IPS-18c (cell line): ENCODE data around the gene PLXNB3.
"Not testable (repeated sequence)": the region's sequence is repeated elsewhere in the genome, so short reads cannot be mapped to it uniquely, and the experiment has no call there.

ENCODE experiments used
- H3K4me3 ChIP-seq: 2 replicates; pipeline ENCODE4 v1.7.0; 2013; ENCODE audit warnings: low read depth, mild to moderate bottlenecking, low read length, moderate library complexity; ENCODE audit not compliant: insufficient read depth
- H3K9me3 ChIP-seq: one replicate; pipeline ENCODE4 v1.6.1; 2013; ENCODE audit warnings: mild to moderate bottlenecking, low read length, moderate library complexity; ENCODE audit not compliant: control insufficient read depth, insufficient read depth

Gene PLXNB3

DNA sequence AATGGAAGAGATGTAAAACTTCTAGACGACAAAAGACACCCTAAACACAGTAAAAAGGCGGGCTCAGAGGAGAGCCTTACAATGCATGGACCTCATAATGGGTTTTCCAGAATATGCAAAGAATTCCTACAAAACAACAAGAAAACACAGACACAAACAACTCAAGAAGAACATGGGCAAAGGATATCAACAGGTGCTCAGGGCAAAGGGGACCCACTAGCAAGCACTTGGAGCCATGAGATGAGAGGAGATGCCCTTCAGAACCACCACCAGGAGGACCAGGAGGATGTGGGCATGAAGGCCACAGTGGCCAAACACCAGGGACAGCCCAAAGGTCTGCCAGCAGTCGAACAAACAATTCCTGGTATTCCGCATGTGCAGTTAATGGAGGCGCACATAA, 49.1 kb downstream of the PLXNB3 start:
- H3K4me3 ChIP-seq: no peak overlapping the region
- H3K9me3 ChIP-seq: peaks cover 2% of the 10 kb centered on the region

DNA sequence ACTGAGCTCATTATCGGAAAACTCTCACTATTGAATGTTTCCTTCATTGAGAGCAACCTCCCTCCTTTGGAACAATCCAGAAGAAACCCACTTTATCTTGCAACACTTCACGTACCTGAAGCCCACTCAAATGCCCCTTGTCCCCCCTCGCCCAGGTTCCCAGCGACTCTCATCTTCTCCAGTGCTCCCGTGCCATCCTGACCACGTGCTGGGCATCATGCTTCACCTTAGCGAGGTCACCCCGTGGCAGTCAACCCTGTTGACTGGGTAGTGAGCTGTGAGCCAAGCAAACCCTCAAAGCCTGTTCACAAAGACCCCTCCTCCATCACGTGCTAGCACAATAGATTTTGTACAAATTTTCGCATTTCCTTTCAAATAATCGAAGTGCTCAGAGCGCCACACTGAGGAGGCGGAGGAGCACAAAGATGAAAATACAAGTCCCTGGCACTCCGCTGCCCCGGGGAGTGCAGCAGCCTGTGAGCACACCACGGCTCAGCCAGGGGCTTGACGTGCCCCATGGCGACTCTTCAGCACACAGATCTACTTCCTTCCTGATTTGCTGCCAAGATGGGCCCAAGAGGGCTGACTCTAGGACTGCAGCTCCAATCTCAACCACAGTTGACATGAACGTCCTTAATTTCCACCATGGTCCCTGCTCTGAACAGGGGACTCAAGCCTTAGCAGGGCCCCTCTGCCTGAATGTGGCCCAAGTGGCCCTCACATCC, 50.7 kb downstream of the PLXNB3 start:
- peaks cover 2% of the 10 kb centered on the region for H3K9me3 ChIP-seq

DNA sequence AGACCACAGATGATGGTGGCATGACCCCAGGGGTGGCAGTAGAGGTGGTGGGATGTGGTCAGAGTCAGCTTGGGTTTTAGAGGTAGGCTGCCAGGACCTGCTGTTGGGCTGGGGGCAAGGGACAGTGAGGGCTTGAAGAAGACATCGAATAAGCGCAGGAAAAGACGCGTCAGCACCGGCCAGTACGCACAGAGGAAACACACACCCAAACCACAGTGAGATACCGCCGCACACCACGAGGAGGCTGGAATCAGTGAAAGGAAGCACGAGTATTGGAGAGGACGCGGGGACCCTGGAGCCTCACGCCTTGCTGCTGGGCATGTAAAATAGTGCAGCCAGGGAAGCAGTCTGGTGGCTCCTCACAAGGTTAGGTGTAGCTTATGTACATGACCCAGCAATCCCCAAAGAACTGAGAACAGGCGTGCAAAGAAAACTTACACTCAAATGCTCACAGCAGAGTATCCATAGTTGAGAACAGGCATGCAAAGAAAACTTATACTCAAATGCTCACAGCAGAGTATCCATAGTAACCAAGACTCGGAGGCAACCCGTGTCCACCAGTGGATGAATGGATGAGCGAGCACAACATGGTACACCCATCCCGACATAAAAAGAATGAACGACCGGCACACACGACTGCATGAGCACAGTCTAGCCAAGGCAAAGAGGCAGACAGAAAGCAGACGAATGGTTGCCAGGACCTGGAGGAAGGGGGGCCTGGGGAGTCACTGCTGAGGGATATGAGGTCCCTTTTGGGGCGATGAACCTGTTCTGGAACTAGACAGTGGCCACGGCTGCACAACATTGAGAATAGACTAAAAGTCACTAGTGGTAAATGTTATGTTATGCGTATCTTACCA, 53.0 kb downstream of the PLXNB3 start:
- H3K4me3 ChIP-seq: no peak overlapping the region
- H3K9me3 ChIP-seq: peaks cover 2% of the 10 kb centered on the region

More for the DNA sequence above, 50.7 kb downstream of the PLXNB3 start:
- H3K4me3 ChIP-seq: no peak overlapping the region

DNA sequence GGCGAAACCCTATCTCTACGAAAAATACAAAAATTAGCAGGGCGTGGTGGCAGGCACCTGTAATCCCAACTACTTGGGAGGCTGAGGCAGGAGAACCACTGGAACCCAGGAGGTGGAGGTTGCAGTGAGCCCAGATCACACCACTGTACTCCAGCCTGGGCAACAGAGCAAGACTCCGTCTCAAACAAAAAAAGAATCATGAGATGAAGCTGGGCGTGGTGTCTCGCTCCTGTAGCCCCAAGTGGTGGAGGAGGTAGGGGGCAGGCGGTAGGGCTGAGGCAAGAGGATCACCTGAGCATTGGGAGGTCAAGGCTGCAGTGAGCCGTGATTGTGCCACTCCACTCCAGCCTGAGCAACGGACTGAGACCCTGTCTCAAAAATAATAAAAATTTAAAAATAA, 54.0 kb downstream of the PLXNB3 start:
- not testable (repeated sequence) for H3K4me3 ChIP-seq

DNA sequence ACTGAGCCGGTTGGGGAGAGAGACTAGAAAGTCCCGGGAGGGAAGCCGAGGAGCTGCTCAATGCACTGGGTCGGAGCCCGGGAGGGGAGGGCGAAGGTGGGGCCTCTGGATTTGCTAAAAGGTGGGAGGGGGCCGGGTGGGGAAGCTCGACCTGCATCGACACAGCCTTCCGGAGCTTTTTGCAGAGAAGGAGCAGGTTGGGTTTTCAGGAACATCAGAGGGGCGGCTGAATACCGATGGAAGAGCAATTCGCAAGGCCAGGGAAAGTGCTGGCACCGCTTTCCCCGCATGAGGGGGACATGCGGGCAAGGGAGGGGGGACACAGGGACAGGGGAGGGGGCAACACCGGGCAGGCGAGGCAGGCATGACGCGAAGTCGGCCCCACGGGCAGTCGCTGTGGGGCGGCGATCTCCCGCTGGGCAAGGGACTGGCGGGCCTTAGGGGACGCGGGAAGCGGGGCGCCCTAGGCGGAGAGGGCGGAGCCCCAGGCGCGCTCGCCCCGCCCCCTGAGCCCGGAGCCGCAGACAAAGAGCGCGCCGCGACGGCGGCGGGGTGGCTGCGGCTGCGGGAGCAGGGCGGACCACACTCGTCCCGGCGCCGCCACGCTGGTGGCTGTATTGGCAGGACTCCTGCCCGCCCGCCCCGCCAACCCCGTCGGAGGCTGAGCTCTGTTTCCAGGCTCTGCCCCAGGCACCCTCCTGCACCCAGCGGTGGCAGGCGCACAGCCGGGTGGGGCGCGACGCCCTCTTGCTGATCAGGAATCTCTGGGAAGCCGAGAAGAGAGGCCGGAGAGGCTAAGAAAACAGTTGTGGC, 54.7 kb downstream of the PLXNB3 start:
- Histone ChIP-seq H3K4me3 (peak overlapping the region; percentile 46), H3K9me3 (peaks cover 9% of the 10 kb centered on the region)

More for the DNA sequence above, 54.0 kb downstream of the PLXNB3 start:
- H3K9me3 ChIP-seq: not testable (repeated sequence)

DNA sequence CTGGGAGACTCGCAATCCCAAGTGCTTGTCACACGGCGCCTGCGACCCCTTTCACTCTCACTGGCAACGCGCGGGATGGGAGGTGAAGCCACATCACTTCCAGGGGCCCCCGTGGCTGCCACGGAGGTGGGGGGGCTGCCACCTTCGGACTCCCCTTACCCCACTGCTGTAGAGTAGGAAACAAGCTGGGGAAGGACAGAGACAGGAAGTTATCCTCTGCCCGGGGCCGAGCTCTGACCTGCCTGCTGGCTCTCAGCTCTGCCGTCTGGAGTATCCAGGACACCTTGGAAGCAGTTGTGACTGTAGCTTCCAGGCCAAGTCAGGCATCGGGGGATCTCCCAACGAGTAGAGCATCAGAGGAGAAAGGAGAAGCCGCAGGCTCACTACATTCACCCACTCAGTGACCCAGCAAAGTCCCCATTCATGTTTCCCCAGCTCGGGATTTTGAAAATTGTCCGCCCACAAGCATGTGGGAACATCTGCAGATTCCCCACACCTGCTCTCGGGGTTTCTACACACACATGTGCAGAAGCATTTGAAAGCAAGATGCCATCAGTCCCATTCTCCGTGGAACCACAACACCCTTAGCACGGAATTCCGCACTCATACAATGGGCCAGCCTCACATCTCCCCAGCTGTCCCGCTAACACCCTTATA, 55.5 kb downstream of the PLXNB3 start:
- H3K9me3 ChIP-seq: peaks cover 10% of the 10 kb centered on the region
- peak overlapping the region; percentile 26 for H3K4me3 ChIP-seq

DNA sequence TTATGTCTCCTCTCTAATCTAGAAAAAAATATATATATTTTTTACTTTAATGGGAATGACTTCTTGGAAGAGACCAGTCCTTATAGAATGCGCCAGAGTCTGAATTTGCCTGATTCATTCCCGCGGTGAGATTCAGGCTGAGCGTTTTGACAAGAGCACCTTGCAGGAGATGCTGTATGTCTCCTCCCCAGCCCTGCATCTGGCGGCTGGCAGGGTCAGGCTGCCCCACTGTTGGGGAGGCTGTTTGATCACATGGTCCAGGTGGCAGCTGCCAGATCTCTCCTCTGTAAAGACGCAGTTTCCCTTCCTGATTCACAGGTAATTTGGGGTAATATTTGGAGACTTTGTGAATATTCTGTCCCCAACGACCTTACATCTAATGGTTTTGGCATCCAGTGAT, 56.6 kb downstream of the PLXNB3 start:
- Histone ChIP-seq H3K4me3 (no peak overlapping the region), H3K9me3 (peaks cover 12% of the 10 kb centered on the region)

DNA sequence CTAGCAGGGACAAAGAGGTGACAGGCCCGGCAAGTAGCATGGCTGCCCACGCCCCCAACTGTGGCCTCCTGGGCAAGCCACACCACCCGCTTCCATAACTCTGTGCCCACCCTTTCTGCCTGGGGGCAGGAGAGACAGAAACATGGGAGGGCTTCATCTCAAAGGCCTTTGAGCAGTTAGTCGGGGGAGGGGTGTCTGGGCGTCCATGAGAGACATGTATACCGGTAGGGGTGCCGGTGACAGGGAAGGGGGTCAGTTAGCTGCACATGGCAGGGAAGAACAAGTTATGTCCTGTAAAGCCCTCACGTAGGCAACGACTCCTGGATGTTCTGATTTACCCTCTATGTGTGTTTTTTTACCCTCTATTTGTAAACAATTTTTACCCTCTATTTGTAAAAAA, 57.0 kb downstream of the PLXNB3 start:
- H3K4me3 ChIP-seq: no peak overlapping the region
- H3K9me3 ChIP-seq: peaks cover 14% of the 10 kb centered on the region

DNA sequence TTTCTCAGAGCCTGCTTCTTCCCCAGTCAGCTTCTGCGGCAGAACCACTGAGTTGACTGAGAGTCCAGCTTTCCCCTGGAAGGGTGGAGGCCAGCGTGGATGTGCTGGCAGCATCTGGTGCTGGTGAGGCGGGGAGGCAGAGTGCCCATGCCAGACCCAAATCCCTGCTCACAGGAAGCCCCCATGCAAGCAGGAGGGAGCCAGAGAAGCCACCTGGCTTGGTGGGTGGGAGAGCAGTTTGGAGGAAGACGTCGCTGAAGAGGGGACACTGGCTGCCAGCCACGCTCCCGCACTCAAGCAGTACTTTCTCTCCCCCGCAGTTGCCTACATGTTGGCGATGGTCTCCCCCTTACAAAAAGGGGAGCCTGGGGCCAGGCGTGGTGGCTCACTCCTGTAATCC, 60.3 kb downstream of the PLXNB3 start:
- Histone ChIP-seq H3K9me3 (peaks cover 14% of the 10 kb centered on the region), H3K4me3 (no peak overlapping the region)

DNA sequence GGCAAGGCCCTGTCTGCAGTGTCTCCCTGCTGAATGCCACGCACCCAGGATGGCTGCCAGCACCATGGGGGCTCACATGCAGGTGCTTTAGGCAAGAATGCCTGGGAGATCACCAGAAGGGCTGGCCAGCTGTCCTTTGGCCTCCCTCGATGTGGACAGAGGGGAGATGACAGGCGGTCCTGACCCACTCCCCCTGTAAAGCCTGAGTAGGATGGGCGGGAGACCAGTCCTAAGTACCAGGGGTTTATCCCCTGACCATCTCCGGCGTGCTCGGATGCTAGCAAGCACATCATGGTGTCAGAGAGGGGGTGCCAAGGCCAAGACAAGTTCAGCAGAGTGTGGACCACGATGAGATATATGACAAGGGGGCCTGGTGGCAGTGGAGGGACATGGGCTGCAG, 61.0 kb downstream of the PLXNB3 start:
- no peak overlapping the region for H3K4me3 ChIP-seq
- H3K9me3 ChIP-seq: peaks cover 14% of the 10 kb centered on the region
